Endothelial cell of umbilical vein (primary cell): ENCODE measurements around the gene SDK2.

Source experiments
- CTCF ChIP-seq, 2 donors: IDR thresholded peaks; 1 replicate in 1 of 2; 2 replicates in 1 of 2; pipeline ENCODE4 v1.5.1; 2011; ENCODE audit warnings: low read length in 2 of 2, mild to moderate bottlenecking in 2 of 2, moderate library complexity in 2 of 2, control low read depth in 1 of 2, inconsistent platforms in 1 of 2, low read depth in 1 of 2; ENCODE audit not compliant: insufficient read depth in 1 of 2; ENCODE audit errors: extremely low read depth in 1 of 2
- EZH2 ChIP-seq: IDR thresholded peaks from 2 replicates; pipeline ENCODE4 v1.6.1; 2012; ENCODE audit warnings: borderline replicate concordance, low read depth, mild to moderate bottlenecking, moderate library complexity, low read length, inconsistent platforms; ENCODE audit not compliant: severe bottlenecking
- FOS ChIP-seq: IDR thresholded peaks from 2 replicates; pipeline ENCODE4 v1.6.1; 2011; ENCODE audit warnings: mild to moderate bottlenecking, low read length, moderate library complexity, borderline replicate concordance; ENCODE audit not compliant: insufficient read depth
- JUN ChIP-seq: IDR thresholded peaks from 2 replicates; pipeline ENCODE4 v1.6.1; 2011; ENCODE audit warnings: borderline replicate concordance, low read depth; ENCODE audit not compliant: insufficient read length, insufficient read depth
- MAX ChIP-seq: IDR thresholded peaks from 2 replicates; pipeline ENCODE4 v1.6.1; 2011; ENCODE audit not compliant: insufficient read depth, insufficient read length
- POLR2A ChIP-seq: IDR thresholded peaks from 2 replicates; pipeline ENCODE4 v1.6.1; 2012; ENCODE audit warnings: low read depth, mild to moderate bottlenecking, control low read depth, low read length

GRCh38 chr17:73301369-73301768 is 342.9 kb downstream of the SDK2 start:
- TF ChIP-seq CTCF (IDR thresholded peaks at IDR 0.05; ENCODE audit: extremely low read depth in 1 of 2, insufficient read depth in 1 of 2, low read depth in 1 of 2, low read length in 2 of 2) (no peak), JUN (no peak), POLR2A (no peak), EZH2 (no peak), MAX (no peak), FOS (no peak)
